Hematopoietic multipotent progenitor cell treated with erythropoietin and hydrocortisone succinate and interleukin-3 and kit ligand, for 15 days (in vitro differentiated cells): ENCODE data around the gene TUBB.
A peak's percentile ranks its signal among the peaks of the same experiment; 100 is the strongest.
"Not testable (repeated sequence)": the region's sequence is repeated elsewhere in the genome, so short reads cannot be mapped to it uniquely, and the experiment has no call there.

ENCODE experiments used
- DNase-seq: peaks from one replicate; pipeline ENCODE4 v3.0.0-alpha.2; 2015; ENCODE audit warnings: low spot score

The TUBB gene

DNA sequence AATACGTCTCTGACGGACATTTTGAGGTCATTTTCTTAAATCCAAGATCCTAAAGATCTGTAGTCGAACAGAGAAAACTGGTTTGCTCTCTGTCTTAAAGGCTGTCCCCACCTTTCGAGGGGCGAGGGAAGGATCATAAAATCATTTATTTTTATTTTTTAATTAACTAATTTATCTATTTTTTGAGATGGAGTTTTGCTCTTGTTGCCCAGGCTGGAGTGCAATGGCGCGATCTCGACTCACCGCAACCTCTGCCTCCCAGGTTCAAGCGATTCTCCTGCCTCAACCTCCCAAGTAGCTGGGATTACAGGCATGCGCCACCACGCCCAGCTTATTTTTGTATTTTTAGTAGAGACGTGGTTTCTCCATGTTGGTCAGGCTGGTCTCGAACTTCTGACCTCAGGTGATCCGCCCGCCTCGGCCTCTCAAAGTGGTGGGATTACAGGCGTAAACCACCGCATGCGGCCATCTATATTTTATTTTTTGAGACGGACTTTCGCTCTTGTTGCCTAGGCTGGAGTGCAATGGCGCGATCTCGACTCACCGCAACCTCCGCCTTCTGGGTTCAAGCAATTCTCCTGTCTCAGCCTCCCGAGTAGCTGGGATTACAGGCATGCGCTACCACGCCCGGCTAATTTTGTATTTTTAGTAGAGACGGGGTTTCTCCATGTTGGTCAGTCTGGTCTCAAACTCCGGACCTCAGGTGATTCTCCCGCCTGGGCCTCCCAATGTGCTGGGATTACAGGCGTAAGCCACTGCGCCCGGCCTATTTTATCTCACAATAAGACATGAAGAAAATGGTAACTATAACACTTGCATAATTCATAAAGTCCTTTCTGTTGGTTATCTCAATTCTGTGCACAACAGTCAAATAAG is 2.1 kb upstream of the TUBB start:
- not testable (repeated sequence) for DNase-seq

DNA sequence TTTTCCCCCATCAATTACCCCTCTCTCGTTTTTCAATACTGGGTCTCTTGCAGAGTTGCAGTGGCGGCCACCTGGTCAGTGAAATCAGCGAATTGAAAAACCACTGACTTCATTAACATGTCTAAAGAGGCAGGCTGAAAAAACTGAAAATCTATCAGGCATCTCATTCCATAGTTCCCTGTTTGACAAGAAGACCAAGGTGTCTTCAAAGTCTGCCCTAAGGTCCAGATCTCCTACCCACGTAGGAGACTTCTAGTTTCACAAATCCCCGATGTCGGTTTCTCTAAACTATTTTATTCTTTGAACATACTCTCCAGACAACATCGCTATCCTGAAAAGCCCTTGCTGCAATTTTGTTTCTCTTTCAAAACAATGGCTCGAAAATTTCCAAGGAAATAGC is 796 bp upstream of the TUBB start:
- DNase-seq, result no peak

DNA sequence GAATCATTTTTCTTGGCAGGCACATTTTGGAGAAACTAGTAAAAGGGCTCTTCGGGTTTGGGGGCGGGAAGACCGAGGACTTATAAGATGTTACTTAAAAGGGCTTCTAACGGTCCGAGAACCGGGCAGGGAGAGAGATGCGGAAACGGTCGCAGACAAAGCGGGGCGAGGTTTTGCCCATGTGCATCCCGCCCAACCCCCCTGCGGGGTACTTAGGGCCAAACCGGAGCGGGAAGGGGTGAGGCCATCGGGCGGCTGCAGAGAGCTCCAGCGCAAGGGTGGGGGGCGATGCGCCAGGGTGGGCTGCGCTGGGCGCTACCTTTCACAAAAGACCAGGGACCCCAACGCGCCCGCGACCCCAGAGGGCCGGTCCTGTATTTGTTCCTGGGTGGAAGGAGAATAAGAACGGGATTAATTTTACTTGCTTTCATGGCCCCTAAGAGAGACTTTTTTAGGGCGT is 616 bp downstream of the TUBB start:
- peak; percentile 58 for DNase-seq

DNA sequence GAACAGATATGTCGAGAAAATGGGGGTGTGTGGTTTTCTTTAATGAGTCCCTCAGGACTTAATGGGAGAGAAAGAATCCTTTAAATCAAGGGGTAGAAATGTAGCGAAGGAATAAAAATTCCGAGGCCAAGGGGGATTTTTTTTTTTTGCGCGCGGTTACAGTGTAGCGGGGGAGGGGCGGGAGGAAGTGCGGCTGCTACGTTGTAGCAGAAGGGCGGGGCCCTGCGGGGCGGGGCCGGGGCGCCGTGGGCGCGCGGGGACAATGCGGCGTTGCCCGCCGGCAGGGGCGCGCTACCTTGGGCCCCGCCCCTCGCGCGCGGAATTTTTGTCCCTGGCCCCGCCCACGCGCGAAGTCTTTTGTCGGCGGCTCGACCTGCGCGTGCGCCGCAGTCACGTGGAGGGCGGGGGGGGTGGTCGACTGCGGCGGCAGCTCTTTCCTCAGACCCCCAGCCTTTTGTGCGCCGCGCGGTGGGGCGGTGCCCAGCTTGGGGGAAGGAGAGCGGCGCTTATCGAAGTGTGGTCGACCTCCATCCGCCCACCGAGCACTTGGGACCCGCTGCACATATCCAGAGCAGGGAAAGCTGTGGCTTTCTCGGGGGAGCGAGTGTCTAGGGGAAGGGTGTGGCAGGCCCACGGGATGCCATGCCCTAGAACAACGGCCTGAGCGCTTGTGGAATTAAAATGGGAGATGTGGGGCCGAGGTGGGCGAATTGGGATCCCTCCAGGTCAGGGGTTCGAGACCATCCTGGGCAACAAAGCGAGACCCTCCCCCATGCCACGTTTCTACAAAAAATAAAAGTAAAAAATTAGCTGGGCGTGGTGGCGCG is 1.3 kb downstream of the TUBB start:
- peak; percentile 86 for DNase-seq

DNA sequence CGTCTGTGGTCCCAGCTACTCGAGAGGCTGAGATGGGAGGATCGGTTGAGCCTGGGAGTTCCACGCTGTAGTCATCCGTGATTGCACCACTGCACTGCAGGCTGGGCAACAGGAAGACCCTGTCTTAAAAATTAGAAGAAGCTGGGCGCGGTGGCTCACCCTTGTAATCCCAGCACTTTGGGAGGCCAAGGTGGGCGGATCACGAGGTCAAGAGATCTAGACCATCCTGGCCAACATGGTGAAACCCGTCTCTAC is 1.8 kb downstream of the TUBB start:
- not testable (repeated sequence) for DNase-seq

DNA sequence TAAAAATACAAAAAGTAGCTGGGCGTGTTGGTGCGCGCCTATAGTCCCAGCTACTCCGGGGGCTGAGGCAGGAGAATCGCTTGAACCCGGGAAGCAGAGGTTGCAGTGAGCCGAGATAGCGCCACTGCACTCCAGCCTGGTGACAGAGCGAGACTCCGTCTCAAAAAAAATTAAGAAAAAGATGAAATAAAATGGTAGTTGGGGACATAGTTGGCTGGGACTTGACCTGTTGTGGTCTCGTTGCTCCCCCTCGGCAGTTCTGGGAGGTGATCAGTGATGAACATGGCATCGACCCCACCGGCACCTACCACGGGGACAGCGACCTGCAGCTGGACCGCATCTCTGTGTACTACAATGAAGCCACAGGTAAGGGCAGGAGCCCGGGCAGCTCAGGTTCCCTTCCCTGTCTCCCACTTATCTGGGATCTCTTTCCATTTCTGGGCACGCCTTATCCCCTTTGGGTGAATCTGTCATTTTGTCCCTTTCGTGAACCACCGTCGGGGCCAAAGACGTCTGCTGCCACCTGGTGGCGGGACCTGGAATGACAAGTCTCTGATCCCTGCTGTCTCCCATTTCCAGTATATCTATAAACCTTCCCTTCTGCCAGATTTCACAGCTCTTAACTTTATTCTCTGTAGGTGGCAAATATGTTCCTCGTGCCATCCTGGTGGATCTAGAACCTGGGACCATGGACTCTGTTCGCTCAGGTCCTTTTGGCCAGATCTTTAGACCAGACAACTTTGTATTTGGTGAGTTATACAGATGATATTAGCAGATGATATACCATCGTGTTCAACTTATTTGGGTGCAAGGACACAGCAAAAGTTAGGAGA is 2.3 kb downstream of the TUBB start:
- DNase-seq, result peak; percentile 88

DNA sequence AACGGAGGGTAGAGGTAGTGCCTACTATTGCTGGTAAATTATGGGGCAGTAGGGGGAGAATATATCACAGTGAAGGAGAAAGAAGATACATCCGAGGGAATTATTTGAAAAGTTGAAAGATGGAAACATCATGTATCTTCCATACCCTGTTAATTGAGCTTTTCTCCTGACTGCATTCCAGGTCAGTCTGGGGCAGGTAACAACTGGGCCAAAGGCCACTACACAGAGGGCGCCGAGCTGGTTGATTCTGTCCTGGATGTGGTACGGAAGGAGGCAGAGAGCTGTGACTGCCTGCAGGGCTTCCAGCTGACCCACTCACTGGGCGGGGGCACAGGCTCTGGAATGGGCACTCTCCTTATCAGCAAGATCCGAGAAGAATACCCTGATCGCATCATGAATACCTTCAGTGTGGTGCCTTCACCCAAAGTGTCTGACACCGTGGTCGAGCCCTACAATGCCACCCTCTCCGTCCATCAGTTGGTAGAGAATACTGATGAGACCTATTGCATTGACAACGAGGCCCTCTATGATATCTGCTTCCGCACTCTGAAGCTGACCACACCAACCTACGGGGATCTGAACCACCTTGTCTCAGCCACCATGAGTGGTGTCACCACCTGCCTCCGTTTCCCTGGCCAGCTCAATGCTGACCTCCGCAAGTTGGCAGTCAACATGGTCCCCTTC is 3.1 kb downstream of the TUBB start:
- not testable (repeated sequence) for DNase-seq

DNA sequence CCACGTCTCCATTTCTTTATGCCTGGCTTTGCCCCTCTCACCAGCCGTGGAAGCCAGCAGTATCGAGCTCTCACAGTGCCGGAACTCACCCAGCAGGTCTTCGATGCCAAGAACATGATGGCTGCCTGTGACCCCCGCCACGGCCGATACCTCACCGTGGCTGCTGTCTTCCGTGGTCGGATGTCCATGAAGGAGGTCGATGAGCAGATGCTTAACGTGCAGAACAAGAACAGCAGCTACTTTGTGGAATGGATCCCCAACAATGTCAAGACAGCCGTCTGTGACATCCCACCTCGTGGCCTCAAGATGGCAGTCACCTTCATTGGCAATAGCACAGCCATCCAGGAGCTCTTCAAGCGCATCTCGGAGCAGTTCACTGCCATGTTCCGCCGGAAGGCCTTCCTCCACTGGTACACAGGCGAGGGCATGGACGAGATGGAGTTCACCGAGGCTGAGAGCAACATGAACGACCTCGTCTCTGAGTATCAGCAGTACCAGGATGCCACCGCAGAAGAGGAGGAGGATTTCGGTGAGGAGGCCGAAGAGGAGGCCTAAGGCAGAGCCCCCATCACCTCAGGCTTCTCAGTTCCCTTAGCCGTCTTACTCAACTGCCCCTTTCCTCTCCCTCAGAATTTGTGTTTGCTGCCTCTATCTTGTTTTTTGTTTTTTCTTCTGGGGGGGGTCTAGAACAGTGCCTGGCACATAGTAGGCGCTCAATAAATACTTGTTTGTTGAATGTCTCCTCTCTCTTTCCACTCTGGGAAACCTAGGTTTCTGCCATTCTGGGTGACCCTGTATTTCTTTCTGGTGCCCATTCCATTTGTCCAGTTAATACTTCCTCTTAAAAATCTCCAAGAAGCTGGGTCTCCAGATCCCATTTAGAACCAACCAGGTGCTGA is 3.9 kb downstream of the TUBB start:
- not testable (repeated sequence) for DNase-seq

DNA sequence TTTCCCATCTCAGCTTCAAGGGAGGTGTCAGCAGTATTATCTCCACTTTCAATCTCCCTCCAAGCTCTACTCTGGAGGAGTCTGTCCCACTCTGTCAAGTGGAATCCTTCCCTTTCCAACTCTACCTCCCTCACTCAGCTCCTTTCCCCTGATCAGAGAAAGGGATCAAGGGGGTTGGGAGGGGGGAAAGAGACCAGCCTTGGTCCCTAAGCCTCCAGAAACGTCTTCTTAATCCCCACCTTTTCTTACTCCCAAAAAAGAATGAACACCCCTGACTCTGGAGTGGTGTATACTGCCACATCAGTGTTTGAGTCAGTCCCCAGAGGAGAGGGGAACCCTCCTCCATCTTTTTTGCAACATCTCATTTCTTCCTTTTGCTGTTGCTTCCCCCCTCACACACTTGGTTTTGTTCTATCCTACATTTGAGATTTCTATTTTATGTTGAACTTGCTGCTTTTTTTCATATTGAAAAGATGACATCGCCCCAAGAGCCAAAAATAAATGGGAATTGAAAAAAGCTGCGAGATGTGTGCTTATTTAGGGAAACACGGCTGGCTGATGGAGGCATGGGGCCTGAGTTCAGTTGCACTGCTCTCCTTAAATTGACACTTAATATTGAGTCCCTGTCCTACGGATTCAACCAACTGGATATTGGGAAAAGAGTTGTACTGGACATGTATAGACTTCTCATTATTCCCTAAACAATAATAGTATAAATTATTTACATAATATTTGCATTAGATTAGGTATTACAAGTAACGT is 4.9 kb downstream of the TUBB start:
- DNase-seq, result no peak

DNA sequence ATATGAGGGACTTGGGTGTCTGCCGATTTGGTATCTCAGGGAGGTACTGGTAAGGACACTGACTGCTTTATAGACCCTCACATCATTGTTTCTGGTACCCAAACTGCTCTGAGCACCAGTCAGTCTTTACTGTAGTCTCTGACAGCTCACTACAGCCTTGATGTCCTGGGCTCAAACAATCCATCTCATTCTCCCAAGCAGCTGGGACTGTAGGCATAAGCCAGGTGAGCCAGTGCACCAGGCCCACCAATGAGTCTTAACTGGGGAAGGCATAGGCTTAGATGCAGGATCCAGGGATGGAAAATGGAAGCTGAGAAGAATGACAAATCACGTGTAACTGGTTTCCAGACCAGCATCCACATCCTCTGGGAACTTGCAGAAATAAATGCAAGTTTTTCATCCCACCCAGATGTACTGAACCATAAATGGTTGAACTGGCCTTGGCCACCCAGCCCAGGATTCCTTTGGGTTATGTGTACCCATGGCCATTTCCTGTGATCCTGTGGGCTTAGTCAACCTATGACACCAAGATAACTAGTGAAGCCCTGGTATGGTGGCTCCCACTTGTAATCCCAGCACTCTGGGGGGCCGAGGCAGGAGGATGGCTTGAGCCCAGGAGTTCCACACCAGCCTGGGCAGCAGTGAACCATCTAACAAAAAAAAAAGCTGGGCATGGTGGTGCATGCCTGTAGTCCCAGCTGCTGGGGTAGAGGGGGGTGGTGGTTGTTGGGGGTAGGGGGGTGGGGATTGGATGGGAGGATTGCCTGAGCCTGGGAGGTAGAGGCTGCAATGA is 5.8 kb downstream of the TUBB start:
- DNase-seq, result no peak

DNA sequence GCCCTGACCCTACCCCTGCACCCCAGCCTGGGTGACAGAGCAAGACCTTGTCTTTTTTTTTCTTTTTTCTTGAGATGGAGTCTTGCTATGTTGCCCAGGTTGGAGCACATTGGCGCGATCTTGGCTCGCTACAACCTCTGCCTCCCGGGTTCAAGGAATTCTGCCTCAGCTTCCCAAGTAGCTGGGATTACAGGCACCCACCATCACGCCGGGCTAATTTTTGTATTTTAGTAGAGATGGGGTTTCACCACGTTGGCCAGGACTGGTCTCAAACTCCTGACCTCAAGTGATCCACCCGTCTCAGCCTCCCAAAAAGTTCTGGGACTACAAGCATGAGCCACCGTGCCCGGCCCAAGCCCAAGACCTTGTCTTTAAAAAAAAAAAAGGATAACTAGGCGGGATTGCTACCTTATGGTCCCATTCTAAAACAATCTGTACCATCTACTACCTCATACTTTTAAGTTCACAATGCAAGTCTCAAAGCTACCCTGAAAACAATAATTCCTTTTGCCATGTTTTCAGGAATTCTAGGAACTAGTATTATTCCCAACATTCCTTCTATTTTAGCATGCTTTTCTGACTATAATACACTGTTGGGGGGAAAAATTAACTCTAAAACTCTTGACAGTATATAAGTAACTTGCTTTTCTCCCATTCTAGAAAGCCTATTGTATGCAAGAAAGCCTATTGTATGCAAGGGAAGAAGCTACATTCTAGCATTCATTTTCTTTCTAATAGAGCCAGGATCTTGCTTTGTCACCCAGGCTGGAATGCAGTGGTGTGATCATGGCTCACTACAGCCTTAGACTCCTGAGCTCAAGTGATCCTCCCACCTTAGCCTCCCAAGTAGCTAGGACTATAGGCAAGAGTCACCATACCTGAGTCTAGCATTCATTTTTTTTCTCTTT is 6.6 kb downstream of the TUBB start:
- no peak for DNase-seq

DNA sequence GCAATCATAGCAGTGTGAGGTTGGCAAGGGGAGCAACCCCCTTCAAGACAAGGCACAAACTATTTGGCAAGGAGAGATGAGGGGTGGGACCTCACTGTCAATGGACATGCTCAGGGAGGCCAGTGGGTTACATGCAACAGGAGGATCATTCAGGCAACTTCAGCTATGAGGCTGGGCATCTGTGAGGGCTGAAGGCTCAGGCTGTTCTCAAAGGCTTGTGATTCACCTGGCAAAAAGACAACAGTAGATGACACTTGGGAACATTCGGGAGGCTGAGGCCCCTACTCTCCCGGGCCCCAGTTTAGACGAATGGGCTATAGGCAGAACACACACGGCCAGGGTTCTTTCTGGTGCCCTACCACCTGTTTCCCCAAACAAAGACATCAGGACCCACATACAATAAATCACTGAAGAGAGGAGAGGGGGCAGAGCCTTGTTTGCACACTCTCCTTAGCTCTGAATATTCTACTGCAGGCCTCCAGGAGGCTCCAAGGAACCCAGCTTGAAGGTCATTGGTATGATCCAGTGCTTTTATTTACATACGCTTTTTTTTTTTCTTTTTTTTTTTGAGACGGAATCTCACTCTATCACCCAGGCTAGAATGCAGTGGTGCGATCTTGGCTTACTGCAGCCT is 7.9 kb downstream of the TUBB start:
- no peak for DNase-seq

DNA sequence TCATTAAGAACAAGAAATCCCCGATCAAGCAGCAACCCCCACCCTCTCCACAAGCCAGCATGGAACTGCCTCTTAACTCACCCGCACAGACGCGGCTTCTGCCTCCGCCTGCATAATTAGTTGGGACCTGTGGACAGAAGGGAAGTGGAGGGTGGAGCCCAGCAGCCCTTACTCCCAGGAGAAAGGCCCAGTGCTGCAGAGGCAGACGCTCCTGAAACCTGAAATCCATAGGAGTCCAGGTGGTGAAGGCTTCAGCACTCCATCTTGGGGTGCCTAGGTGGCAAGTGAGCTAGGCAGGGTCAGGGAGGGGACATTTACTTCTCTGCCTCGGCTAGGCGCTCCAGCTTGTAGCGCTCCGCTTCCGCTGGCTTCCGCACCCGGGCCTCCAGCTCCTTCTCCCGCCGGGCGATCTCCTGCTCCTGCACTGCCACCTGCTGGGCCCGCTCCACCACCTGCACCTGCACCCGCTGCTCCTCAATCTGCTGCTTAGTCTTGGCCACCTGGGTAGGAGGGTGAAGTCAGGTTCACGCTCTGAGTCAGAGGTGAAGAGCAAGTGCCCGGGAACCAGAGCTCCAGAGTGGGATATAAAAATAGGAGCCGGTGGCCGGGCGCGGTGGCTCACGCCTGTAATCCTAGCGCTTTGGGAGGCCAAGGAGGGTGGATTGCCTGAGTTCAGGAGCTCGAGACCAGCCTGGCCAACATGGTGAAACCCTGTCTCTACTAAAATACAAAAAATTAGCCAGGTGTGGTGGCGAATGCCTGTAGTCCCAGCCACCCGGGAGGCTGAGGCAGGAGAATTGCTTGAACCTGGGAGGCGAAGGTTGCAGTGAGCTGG is 10.7 kb downstream of the TUBB start:
- peak; percentile 68 for DNase-seq

DNA sequence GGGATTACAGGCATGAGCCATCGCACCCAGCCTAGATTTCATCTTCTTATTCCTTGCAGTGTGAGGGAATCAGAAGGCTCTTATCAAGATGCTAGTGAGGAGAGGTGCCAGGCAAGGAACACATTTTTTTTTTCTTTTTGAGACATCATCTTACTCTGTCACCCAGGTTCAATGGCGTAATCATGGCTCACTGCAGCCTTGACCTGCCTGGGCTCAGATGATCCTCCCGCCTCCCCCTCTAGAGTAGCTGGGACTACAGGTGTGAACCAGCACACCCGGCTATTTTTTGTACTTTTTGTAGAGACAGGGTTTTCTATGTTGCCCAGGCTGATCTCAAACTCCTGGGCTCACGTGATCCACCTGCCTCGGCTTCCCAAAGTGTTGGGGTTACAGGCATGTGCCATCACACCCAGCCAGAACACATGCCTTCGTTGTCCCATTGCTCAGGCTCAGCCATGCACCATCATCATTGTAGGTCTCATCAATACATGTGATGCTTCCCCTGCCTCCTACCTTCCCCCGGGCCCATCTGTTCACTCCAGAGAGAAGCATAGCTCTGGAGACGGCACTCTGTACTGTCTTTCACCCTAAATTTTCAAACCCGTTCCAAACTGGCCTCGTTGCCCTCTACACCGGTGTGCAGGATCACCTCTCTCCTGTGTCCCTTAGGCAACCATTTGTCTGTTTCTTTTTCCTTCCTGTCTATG is 12.2 kb downstream of the TUBB start:
- no peak for DNase-seq

DNA sequence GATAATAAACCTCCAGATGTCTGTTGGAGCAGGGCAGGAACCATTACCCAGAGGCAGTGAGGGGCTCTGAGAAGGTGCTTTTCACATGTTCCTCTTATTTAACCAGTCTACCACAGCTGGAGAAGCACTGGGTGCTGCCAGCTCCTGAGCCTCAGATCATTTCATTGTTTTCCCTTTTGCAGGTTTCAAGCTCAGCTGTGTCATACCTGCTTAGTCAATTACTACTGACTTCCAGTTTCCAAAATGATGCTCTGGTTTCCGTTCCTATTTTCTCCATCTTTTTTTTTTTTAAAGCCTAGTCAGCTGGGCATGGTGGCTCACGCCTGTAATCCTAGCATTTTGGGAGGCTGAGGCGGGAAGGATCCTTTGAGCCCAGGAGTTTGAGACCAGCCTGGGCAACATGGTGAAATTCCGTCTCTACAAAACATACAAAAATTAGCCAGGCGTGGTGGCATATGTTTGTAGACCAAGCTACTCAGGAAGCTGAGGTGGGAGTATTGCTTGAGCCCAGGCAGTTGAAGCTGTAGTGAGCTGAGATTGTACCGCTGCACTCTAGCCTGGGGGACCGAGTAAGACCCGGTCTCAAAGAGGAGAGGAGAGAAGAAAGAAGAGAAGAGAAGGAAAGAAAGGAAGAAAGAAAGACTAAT is 15.6 kb downstream of the TUBB start:
- DNase-seq, result no peak

DNA sequence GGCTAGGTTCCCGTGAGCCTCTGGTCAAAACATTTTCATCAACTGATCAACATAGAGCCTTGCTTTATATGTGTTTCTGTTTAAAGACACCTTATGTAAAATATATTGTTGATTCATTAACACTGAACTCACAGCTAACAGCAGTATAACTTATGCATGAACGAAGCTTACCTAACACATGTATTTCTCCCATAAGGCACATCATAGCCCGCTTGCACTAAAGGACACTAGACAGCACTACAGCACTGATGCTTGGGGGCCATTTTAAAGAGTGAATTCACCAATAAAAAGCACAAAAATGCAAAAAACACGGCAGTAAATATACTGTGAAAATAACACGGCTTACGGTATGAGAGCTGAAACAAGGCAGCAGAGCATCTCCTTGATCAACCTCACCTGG is 18.4 kb downstream of the TUBB start:
- DNase-seq, result no peak
